ENCODE results near the gene PKD2L1. TPM values are rescaled to one million over a fixed set of nuclear protein-coding genes. Genes with fewer than 3 reads are reported as not detected.

Gene PKD2L1
- total and polyA plus RNA-seq, 2 of the 8 experiments (the other 6 are each of a cell fraction or from before 2014, with no cell fraction given) = 0.20 to 0.33 TPM

GRCh38 chr10:100364735-100365391 lies 34.8 kb upstream of the PKD2L1 start (continued):
- no peak for TF ChIP-seq HDAC2 (IDR thresholded peaks at IDR 0.05; ENCODE audit: borderline replicate concordance in 1 of 2, low read depth in 2 of 2, low read length in 2 of 2)
- TF ChIP-seq TBP (IDR thresholded peaks at IDR 0.05; ENCODE audit: low read depth, low read length) = no peak

Measured in H1 (cell line).